ENCODE results near the gene OR8G1. TPM values are rescaled to one million over a fixed set of nuclear protein-coding genes. Genes with fewer than 3 reads are reported as not detected.
A peak's percentile ranks its signal among the peaks of the same experiment; 100 is the strongest.

Gene OR8G1
- total RNA-seq, 1 donor from 2014 or later: not detected

- TF ChIP-seq, protein P1, sequence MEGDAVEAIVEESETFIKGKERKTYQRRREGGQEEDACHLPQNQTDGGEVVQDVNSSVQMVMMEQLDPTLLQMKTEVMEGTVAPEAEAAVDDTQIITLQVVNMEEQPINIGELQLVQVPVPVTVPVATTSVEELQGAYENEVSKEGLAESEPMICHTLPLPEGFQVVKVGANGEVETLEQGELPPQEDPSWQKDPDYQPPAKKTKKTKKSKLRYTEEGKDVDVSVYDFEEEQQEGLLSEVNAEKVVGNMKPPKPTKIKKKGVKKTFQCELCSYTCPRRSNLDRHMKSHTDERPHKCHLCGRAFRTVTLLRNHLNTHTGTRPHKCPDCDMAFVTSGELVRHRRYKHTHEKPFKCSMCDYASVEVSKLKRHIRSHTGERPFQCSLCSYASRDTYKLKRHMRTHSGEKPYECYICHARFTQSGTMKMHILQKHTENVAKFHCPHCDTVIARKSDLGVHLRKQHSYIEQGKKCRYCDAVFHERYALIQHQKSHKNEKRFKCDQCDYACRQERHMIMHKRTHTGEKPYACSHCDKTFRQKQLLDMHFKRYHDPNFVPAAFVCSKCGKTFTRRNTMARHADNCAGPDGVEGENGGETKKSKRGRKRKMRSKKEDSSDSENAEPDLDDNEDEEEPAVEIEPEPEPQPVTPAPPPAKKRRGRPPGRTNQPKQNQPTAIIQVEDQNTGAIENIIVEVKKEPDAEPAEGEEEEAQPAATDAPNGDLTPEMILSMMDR (IDR thresholded peaks at IDR 0.05): no peak
- intact Hi-C loops (cut with DNase I): no loop called here
- Histone ChIP-seq H3K36me3 (no peaks in the 10 kb centered on the region), H3K4me3 (no peak overlapping the region), H3K27ac (no peak overlapping the region), H3K9me3 (no peaks in the 10 kb centered on the region), H3K4me1 (no peaks in the 10 kb centered on the region), H3K27me3 (ENCODE audit: low read depth) (no peaks in the 10 kb centered on the region)
- DNase-seq (no peak), ATAC-seq (no peak)
These were observed 37.4 kb downstream of the OR8G1 start for GRCh38 chr11:124278261-124278660.

- no peak for DNase-seq
- Histone ChIP-seq H3K27ac (no peak overlapping the region), H3K9me3 (peaks cover 2% of the 10 kb centered on the region), H3K36me3 (no peaks in the 10 kb centered on the region), H3K4me3 (no peak overlapping the region), H3K27me3 (ENCODE audit: low read depth) (no peaks in the 10 kb centered on the region), H3K4me1 (no peaks in the 10 kb centered on the region)
- intact Hi-C loops (cut with DNase I): no loop called here
- ATAC-seq: no peak
- TF ChIP-seq, protein P1 (IDR thresholded peaks at IDR 0.05): no peak
These were observed 44.9 kb downstream of the OR8G1 start for GRCh38 chr11:124285610-124286344.

DNA sequence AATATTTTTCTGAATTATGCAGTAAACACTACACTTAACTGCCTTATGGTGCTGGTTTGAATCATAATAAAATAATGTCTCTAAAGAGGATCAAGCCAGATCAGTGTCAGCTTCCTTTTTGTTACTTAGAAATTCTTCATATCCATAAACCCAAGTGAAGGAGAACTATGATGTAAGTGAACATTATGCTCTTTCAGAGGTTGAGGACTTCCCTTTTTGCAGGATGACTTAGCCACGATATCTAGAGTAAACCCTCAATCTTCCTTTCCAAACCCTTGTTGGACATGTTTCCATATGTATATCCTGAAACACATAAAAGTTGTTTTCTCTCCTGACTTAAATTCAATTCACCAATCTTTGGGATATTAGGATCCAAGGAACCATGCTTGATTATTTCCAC lies 53.8 kb downstream of the OR8G1 start:
- Histone ChIP-seq H3K9me3 (no peaks in the 10 kb centered on the region), H3K36me3 (no peaks in the 10 kb centered on the region), H3K4me3 (no peak overlapping the region), H3K27me3 (ENCODE audit: low read depth) (no peaks in the 10 kb centered on the region), H3K4me1 (no peaks in the 10 kb centered on the region), H3K27ac (no peak overlapping the region)
- ATAC-seq (peak in 1 of 2 donors; percentile 19), DNase-seq (no peak)
- intact Hi-C loops (cut with DNase I): no loop called here
- TF ChIP-seq, protein P1 (IDR thresholded peaks at IDR 0.05): no peak

GRCh38 chr11:124296016-124296415 lies 55.1 kb downstream of the OR8G1 start:
- no peak for DNase-seq

GRCh38 chr11:124297921-124298320 lies 57.0 kb downstream of the OR8G1 start:
- DNase-seq (no peak), ATAC-seq (no peak)
- intact Hi-C loops (cut with DNase I): no loop called here
- no peaks in the 10 kb centered on the region for H3K36me3 ChIP-seq
- H3K4me1 ChIP-seq: peaks cover 7% of the 10 kb centered on the region
- H3K27me3 ChIP-seq (ENCODE audit: low read depth): no peaks in the 10 kb centered on the region
- TF ChIP-seq, protein P1 (IDR thresholded peaks at IDR 0.05): no peak
- no peak overlapping the region for H3K4me3 ChIP-seq
- no peaks in the 10 kb centered on the region for H3K9me3 ChIP-seq
- no peak overlapping the region for H3K27ac ChIP-seq

More at GRCh38 chr11:124296016-124296415, 55.1 kb downstream of the OR8G1 start:
- TF ChIP-seq, protein P1 (IDR thresholded peaks at IDR 0.05): no peak
- Histone ChIP-seq H3K4me3 (no peak overlapping the region), H3K36me3 (no peaks in the 10 kb centered on the region), H3K9me3 (no peaks in the 10 kb centered on the region), H3K27ac (no peak overlapping the region), H3K27me3 (ENCODE audit: low read depth) (no peaks in the 10 kb centered on the region), H3K4me1 (no peaks in the 10 kb centered on the region)
- ATAC-seq: no peak
- intact Hi-C loops (cut with DNase I): no loop called here

All from lower lobe of right lung (tissue), 2 donors.